K562 (cell line): ENCODE data around the gene NCAM2. TPM values are rescaled to one million over a fixed set of nuclear protein-coding genes. Genes with fewer than 3 reads are reported as not detected.

Source experiments
- ATAC-seq: fragments of 200-7000 bp; cut with Tn5 transposase; 3 replicates; pipeline ENCODE4 v1.9.1; 2020; ENCODE audit warnings: moderate library complexity
- BruUV-seq: library from RNA; stranded (reverse); fragments of 400-500 nt; replicated peaks from 2 replicates; lab custom pipeline; 2021; lab: Mats Ljungman, UMichigan
- CTCF ChIA-PET: fragments of 300-600 bp; formaldehyde crosslinking; extraction: SDS; loops from one replicate; lab custom pipeline; 2021; ENCODE audit warnings: low intra/inter-chr PET ratio; lab: Yijun Ruan, JAX
- POLR2A ChIA-PET: fragments of 300-600, 350-650 bp; sonication (Branson Sonifier 250); formaldehyde crosslinking; extraction: SDS; loops from one replicate; lab custom pipeline; 2021; ENCODE audit warnings: antibody characterized with exemption, inconsistent platforms; lab: Yijun Ruan, JAX
- DNase-seq, 4 experiments: peaks; one replicate each; pipeline versions ENCODE4 v3.0.0 to v3.0.0-alpha.2; 2011 to 2018; ENCODE audit warnings: low spot score in 3 of 4, mixed read lengths in 3 of 4; ENCODE audit errors: extremely low read depth in 1 of 4
- FAIRE-seq: peaks from 2 replicates; lab custom pipeline; 2011; peaks lifted over from hg19 to GRCh38; lab: Jason Lieb, UNC
- H2AFZ ChIP-seq: 2 replicates; pipeline ENCODE4 v1.6.0; 2011; ENCODE audit warnings: low read depth, low read length, control low read depth, inconsistent platforms
- H3K27ac ChIP-seq: fragments of 200-600 bp; 3 replicates; pipeline ENCODE4 v1.8.0; 2011; ENCODE audit warnings: low read depth, mild to moderate bottlenecking, control low read depth, inconsistent platforms, low read length, moderate library complexity, mixed read lengths; ENCODE audit errors: extremely low read depth
- H3K27me3 ChIP-seq, 2 experiments: fragments of 300-600 bp in 1 of 2; 2 replicates in 1 of 2; 3 replicates in 1 of 2; pipeline versions ENCODE4 v1.6.0 to v1.8.0; 2011; ENCODE audit warnings: inconsistent platforms in 2 of 2, low read length in 2 of 2, mild to moderate bottlenecking in 1 of 2, mixed read lengths in 1 of 2, moderate library complexity in 1 of 2; ENCODE audit not compliant: control insufficient read depth in 2 of 2, insufficient read depth in 2 of 2
- H3K36me3 ChIP-seq: fragments of 300-600 bp; 3 replicates; pipeline ENCODE4 v1.8.0; 2011; ENCODE audit warnings: mild to moderate bottlenecking, low read length, inconsistent platforms; ENCODE audit not compliant: control insufficient read depth, insufficient read depth
- H3K4me1 ChIP-seq, 2 experiments: fragments of 200-600 bp in 1 of 2; replicated peaks in 1 of 2; 2 replicates in 1 of 2; 3 replicates in 1 of 2; pipeline versions ENCODE4 v1.5.1 to v1.8.0; 2011; ENCODE audit warnings: inconsistent platforms in 2 of 2, low read length in 2 of 2, mild to moderate bottlenecking in 1 of 2, mixed read lengths in 1 of 2, moderate library complexity in 1 of 2; ENCODE audit not compliant: control insufficient read depth in 2 of 2, insufficient read depth in 2 of 2
- H3K4me2 ChIP-seq: 2 replicates; pipeline ENCODE4 v1.6.1; 2011; ENCODE audit warnings: low read length, control low read depth, inconsistent platforms, mixed read lengths; ENCODE audit not compliant: insufficient read depth
- H3K4me3 ChIP-seq: fragments of 200-600 bp; sonication (generic), shearing (Covaris generic); 2 replicates; pipeline ENCODE4 v1.5.1; 2016; ENCODE audit warnings: control low read depth, inconsistent platforms
- H3K79me2 ChIP-seq: fragments of 200-600 bp; 3 replicates; pipeline ENCODE4 v1.8.0; 2011; ENCODE audit warnings: low read length, inconsistent platforms; ENCODE audit not compliant: control insufficient read depth, insufficient read depth
- H3K9ac ChIP-seq, 2 experiments: 2 replicates each; pipeline versions ENCODE4 v1.6.0 to v1.6.1; 2011; ENCODE audit warnings: low read depth in 2 of 2, low read length in 2 of 2, control low read depth in 1 of 2, inconsistent platforms in 1 of 2, mild to moderate bottlenecking in 1 of 2, mixed read lengths in 1 of 2; ENCODE audit not compliant: insufficient read depth in 1 of 2
- H3K9me1 ChIP-seq: one replicate; pipeline ENCODE4 v1.6.0; 2011; ENCODE audit warnings: inconsistent platforms, mild to moderate bottlenecking, low read length, moderate library complexity; ENCODE audit not compliant: control insufficient read depth, insufficient read depth
- H3K9me3 ChIP-seq: replicated peaks from 2 replicates; pipeline ENCODE4 v1.5.1; 2011; ENCODE audit warnings: low read depth, low read length, inconsistent platforms; ENCODE audit not compliant: control insufficient read depth, insufficient read depth
- H4K20me1 ChIP-seq: replicated peaks from 2 replicates; pipeline ENCODE4 v1.6.1; 2011; ENCODE audit warnings: low read length, inconsistent platforms, mixed read lengths; ENCODE audit not compliant: control insufficient read depth, insufficient read depth
- ARNT ChIP-seq, 2 experiments: fragments of 450-650 bp; IDR thresholded peaks; 2 replicates each; pipeline ENCODE4 v1.6.1; 2016; ENCODE audit warnings: mild to moderate bottlenecking in 1 of 2
- BRD9 ChIP-seq: fragments of 450-650 bp; IDR thresholded peaks from 2 replicates; pipeline ENCODE4 v1.6.1; 2018; ENCODE audit warnings: low read depth; ENCODE audit not compliant: partially characterized antibody
- CHD4 ChIP-seq: fragments of 200-600 bp; sonication (generic); IDR thresholded peaks from 3 replicates; pipeline ENCODE4 v1.6.1; 2012; ENCODE audit warnings: low read depth, mild to moderate bottlenecking, mixed read lengths, low read length, inconsistent platforms; ENCODE audit not compliant: insufficient read depth, insufficient replicate concordance, poor library complexity, severe bottlenecking
- FOXK1 ChIP-seq: sonication (generic); formaldehyde crosslinking; IDR thresholded peaks from 2 replicates; pipeline ENCODE4 v1.8.0; 2022; ENCODE audit warnings: missing genetic modification reagents, mild to moderate bottlenecking, borderline replicate concordance
- HCFC1 ChIP-seq: IDR thresholded peaks from 2 replicates; pipeline ENCODE4 v1.6.1; 2012; ENCODE audit warnings: low read depth, low read length, improper control_type of control experiment
- MXI1 ChIP-seq: IDR thresholded peaks from 2 replicates; pipeline ENCODE4 v1.6.1; 2011; ENCODE audit warnings: low read depth, mild to moderate bottlenecking, improper control_type of control experiment, low read length
- RNF2 ChIP-seq: sonication (generic); IDR thresholded peaks from 2 replicates; pipeline ENCODE4 v1.6.1; 2016
- WGBS: fragments of 100-300 bp; shearing (Covaris generic); methylation state at CpG from one replicate; pipeline ENCODE4 v1.1.6; 2016; ENCODE audit warnings: low coverage, mixed read lengths; ENCODE audit not compliant: insufficient coverage; ENCODE audit errors: missing lambda C conversion rate; 5-methylcytosine and 5-hydroxymethylcytosine counted together
- in situ Hi-C: fragments of 300-500 bp; cut with MboI; formaldehyde crosslinking; loops from 4 replicates; pipeline ENCODE4 v1.15.0; 2018; ENCODE audit warnings: inconsistent platforms, mixed read lengths
- intact Hi-C: fragments of 100-400 bp; cut with micrococcal nuclease; formaldehyde crosslinking; loops from 2 replicates; pipeline ENCODE4 v1.14.2; 2022
- polyA plus RNA-seq, 8 experiments: library from polyadenylated mRNA; depleted of rRNA in 4 of 8; stranded (reverse) in 5 of 8; unstranded in 3 of 8; fragments of >200 nt; fragmentation: Nextera tagmentation in 2 of 8; fragmentation: Illumina TruSeq in 1 of 8; extraction: Ambion mirVana in 2 of 8; extraction: Trizol in 1 of 8; gene quantifications; 2 replicates each; pipeline versions ENCODE4 v1.2.1 to v1.2.3, GENCODE V29; 2011 to 2014; ENCODE audit warnings: inconsistent platforms in 1 of 8, missing spikeins in 1 of 8
- total RNA-seq, 7 experiments: library from RNA; depleted of rRNA in 6 of 7; stranded (reverse); fragments of >200 nt in 6 of 7; fragmentation: Illumina TruSeq in 2 of 7; extraction: Trizol in 2 of 7; gene quantifications; 2 replicates each; pipeline versions ENCODE4 v1.2.1 to v1.2.3, GENCODE V29; 2011 to 2021; ENCODE audit warnings: low replicate concordance in 1 of 7
- TF ChIP-seq, protein P1 (sequence below): sonication (generic); formaldehyde crosslinking; IDR thresholded peaks from 2 replicates; pipeline ENCODE4 v1.8.0; 2022; ENCODE audit warnings: missing genetic modification reagents, mild to moderate bottlenecking, borderline replicate concordance
- TF ChIP-seq, protein P2 (sequence below), 2 experiments: fragments of 450-650 bp in 1 of 2; sonication (generic) in 1 of 2; formaldehyde crosslinking; conservative IDR thresholded peaks; 2 replicates each; pipeline versions ENCODE4 v1.4.0 to v1.8.1; 2020 to 2022; ENCODE audit warnings: mild to moderate bottlenecking in 1 of 2, missing genetic modification reagents in 1 of 2

NCAM2 gene
- total and polyA plus RNA-seq, 9 of the 15 experiments (the other 6 are each of a cell fraction or from before 2014, with no cell fraction given): 14.0 to 58.2 (median 27.8) TPM

DNA sequence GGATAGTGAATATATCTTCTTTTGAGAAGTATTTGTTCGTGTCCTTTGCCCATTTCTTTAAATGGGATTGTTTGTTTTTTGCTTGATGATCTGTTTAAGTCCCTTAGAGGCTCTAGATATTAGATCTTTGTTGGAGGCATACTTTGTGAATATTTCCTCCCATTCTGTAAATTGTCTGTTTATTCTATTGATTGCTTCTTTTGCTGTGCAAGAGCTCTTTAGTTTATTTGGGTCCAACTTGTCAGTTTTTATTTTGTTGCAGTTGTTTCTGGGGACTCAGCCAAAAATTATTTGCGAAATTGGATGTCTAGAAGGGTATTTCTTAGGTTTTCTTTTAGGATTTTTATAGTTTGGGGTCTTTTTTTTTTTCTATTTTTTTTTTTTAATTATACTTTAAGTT is 302.8 kb downstream of the NCAM2 start:
- POLR2A ChIA-PET: no interaction called here
- H3K9me3 ChIP-seq: no peaks in the 10 kb centered on the region
- DNase-seq: no peak
- no peak for TF ChIP-seq MXI1
- TF ChIP-seq HCFC1: no peak
- TF ChIP-seq, all 486 proteins: peak for 0
- no peak overlapping the region for H3K9ac ChIP-seq
- in situ Hi-C loops (no loop called here), intact Hi-C loops (no loop called here)
- FAIRE-seq (no peak), ATAC-seq (no peak)
- H3K36me3 ChIP-seq: peaks cover 16% of the 10 kb centered on the region; the same call in 1 of the 3 replicates
- CTCF ChIA-PET: no interaction called here
- 73% methylated on average over 2 of the region's 2 CpGs for WGBS
- no peak overlapping the region for H3K4me2 ChIP-seq
- H3K27me3 ChIP-seq: no peaks in the 10 kb centered on the region
- no peaks in the 10 kb centered on the region for H4K20me1 ChIP-seq
- H3K9me1 ChIP-seq: no peaks in the 10 kb centered on the region
- H3K27ac ChIP-seq: no peak overlapping the region
- no peak overlapping the region for H3K4me3 ChIP-seq
- H3K79me2 ChIP-seq: no peaks in the 10 kb centered on the region
- no peaks in the 10 kb centered on the region for H3K4me1 ChIP-seq
- no TSS peak for BruUV-seq
- no peak overlapping the region for H2AFZ ChIP-seq

DNA sequence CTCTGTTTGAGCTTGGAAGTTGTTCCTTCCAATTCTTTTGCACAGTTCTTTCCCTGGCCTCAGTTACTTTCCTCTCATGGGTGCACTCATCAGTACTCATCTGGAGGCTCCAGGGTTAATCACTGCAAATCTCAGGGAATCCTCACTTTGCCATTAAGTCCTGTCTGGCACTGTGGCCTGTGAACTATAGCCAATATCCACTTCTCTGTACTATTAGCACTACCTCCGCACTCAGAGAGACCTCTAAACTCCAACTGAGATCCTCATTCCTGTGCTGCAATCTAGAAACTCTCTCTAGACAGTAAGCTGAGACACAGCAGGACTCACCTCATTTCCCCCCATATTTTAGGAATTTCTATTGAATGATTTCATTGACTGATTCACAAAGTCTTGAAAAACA is 311.3 kb downstream of the NCAM2 start:
- H3K4me1 ChIP-seq: no peaks in the 10 kb centered on the region
- H3K27me3 ChIP-seq: no peaks in the 10 kb centered on the region
- ATAC-seq (no peak), FAIRE-seq (no peak), DNase-seq (no peak)
- in situ Hi-C loops: no loop called here
- TF ChIP-seq, protein P1, sequence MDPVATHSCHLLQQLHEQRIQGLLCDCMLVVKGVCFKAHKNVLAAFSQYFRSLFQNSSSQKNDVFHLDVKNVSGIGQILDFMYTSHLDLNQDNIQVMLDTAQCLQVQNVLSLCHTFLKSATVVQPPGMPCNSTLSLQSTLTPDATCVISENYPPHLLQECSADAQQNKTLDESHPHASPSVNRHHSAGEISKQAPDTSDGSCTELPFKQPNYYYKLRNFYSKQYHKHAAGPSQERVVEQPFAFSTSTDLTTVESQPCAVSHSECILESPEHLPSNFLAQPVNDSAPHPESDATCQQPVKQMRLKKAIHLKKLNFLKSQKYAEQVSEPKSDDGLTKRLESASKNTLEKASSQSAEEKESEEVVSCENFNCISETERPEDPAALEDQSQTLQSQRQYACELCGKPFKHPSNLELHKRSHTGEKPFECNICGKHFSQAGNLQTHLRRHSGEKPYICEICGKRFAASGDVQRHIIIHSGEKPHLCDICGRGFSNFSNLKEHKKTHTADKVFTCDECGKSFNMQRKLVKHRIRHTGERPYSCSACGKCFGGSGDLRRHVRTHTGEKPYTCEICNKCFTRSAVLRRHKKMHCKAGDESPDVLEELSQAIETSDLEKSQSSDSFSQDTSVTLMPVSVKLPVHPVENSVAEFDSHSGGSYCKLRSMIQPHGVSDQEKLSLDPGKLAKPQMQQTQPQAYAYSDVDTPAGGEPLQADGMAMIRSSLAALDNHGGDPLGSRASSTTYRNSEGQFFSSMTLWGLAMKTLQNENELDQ (CRISPR knock-in tag): no peak
- TF ChIP-seq, protein P2, sequence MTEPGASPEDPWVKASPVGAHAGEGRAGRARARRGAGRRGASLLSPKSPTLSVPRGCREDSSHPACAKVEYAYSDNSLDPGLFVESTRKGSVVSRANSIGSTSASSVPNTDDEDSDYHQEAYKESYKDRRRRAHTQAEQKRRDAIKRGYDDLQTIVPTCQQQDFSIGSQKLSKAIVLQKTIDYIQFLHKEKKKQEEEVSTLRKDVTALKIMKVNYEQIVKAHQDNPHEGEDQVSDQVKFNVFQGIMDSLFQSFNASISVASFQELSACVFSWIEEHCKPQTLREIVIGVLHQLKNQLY (CRISPR knock-in tag; conservative IDR thresholded peaks at IDR 0.05): no peak
- no peak for TF ChIP-seq RNF2
- TF ChIP-seq FOXK1 (CRISPR knock-in tag): no peak
- TF ChIP-seq BRD9: no peak
- no peak for TF ChIP-seq CHD4
- no peak for TF ChIP-seq ARNT (IDR thresholded peaks at IDR 0.05)
- ChIA-PET POLR2A (no interaction called here), CTCF (no interaction called here)
- H3K4me3 ChIP-seq: no peak overlapping the region
- intact Hi-C loops: no loop called here
- no peak overlapping the region for H3K4me2 ChIP-seq
- no peak overlapping the region for H3K27ac ChIP-seq
- no peaks in the 10 kb centered on the region for H4K20me1 ChIP-seq
- H2AFZ ChIP-seq: no peak overlapping the region
- TSS peak; percentile 13 for BruUV-seq
- no peaks in the 10 kb centered on the region for H3K9me3 ChIP-seq
- H3K36me3 ChIP-seq: peaks cover 3% of the 10 kb centered on the region; the same call in 1 of the 3 replicates
- WGBS: 90% methylated on average over 1 of the region's 1 CpG
- H3K9ac ChIP-seq: no peak overlapping the region
- no peaks in the 10 kb centered on the region for H3K9me1 ChIP-seq
- no peaks in the 10 kb centered on the region for H3K79me2 ChIP-seq
